UCSD-AML1 (cell line): ENCODE measurements around the gene FAP.

Experiments used
- DNase-seq: peaks from one replicate; lab custom pipeline; 2025; ENCODE audit not compliant: unreplicated experiment; lab: John Stamatoyannopoulos, UW

FAP gene

GRCh38 chr2:162242586-162243280 lies 512 bp downstream of the FAP start:
- DNase-seq, result no peak

GRCh38 chr2:162241571-162241970 lies 1.7 kb downstream of the FAP start:
- no peak for DNase-seq

DNA sequence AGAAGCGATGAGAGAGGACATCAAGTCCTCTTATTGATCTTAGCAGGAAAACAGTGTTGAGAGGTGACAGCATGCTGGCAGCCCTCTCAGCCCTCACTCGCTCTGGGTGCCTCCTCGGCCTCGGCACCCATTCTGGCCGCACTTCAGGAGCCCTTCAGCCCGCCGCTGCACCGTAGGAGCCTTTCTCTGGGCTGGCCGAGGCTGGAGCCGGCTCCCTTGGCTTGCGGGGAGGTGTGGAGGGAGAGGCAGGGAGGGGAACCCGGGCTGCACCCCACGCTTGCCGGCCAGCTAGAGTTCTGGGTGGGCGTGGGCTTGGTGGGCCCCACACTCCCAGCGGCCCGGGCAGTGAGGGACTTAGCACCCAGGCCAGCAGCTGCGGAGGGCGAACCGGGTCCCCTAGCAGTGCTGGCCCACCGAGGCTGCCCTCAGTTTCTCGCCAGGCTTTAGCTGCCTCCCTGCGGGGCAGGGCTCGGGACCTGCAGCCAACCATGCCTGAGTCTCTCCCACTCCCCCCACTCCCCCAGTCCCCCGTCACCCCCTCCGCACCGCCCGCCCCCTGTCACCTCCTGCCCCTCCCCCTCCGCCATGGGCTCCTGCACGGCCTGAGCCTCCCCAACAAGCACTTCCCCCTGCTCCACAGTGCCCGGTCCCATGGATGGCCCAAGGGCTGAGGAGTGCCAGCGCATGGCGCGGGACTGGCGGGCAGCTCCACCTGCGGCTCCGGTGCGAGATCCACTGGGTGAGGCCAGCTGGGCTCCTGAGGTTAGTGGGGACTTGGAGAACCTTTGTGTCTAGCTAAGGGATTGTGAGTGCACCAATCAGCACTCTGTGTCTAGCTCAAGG lies 8.4 kb downstream of the FAP start:
- no peak for DNase-seq

- no peak for DNase-seq
These were observed 10.0 kb downstream of the FAP start for GRCh38 chr2:162233197-162233596.

GRCh38 chr2:162232671-162233070 lies 10.6 kb downstream of the FAP start:
- DNase-seq, result no peak

GRCh38 chr2:162232027-162232426 lies 11.2 kb downstream of the FAP start:
- DNase-seq, result no peak

DNA sequence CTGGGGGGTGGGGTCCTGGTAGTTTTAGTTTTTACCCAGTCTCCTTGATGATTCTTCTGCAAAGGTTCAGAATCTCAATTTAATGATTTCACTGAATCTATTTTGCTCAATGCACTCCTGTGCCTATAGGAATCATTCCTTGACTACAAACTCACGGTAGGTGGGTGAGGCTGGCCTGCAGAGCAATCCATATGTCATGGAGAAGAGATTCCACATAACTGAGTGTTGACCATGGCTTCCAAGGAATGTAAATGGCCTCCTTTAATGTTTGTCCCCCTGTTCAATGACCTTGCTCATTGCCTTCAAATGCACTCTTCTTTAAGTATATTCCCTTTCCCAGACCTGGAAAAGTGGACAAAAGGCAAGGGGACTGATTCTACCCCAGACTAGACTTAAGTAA lies 12.5 kb downstream of the FAP start:
- DNase-seq, result no peak

- DNase-seq, result no peak
These were observed 16.4 kb downstream of the FAP start for GRCh38 chr2:162226836-162227235.

GRCh38 chr2:162221064-162221463 lies 22.2 kb downstream of the FAP start:
- DNase-seq, result peak; percentile 67

DNA sequence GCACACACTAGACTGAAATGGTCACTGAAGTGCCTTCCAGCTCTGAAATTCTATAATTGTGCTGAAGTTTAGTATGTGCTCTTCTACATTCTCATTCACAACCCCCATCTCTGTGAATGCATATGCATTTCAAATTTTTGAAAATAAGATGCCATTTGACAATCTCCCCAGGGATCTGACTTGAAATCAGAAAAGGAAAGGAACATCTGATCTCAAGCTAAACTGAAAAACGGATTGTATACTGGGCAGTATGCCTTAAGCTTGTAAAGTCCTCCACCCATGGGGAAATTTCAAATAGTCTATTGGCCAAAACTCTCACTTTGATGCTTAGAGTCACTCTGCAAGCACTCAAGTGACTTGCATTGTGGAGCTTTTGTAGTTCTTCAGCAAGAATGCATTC lies 22.9 kb downstream of the FAP start:
- DNase-seq, result no peak

DNA sequence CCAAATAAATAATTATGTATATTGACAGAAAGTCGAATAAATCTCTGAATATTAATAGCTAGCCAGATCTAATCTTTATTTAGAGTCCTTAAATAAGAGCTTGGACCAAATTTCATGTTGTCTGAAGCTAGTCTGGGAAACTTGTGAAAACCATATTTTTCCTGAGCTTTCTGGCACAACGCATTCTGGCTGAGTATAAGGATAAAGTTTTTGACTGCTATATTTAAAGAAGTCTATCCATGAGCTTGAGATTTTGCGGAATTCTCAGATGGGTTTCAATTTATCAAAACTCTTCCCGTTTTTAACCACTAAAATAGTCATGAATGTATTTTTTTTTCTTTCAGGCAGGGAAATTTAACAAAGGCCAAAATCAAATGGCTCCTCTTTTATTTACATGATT lies 23.8 kb downstream of the FAP start:
- no peak for DNase-seq

DNA sequence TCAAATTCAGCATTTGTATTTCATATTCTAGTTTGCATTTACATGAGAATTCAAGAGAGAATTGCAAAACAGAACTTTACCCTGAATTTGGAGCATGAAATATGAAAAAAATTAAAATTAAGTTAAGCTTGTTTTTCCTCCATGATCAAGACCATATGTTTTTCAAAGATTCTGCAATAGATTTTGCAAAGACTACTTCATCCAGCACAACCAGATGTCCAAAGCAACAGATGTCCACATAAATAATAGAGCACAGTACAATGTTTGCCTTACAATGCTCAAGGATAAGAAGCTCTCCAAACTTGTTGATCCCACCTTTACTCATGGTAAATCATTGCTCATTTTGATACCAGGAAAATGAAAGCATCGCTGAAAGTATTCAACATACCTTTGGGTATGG lies 25.6 kb downstream of the FAP start:
- no peak for DNase-seq

GRCh38 chr2:162215162-162215561 lies 28.1 kb downstream of the FAP start:
- no peak for DNase-seq

DNA sequence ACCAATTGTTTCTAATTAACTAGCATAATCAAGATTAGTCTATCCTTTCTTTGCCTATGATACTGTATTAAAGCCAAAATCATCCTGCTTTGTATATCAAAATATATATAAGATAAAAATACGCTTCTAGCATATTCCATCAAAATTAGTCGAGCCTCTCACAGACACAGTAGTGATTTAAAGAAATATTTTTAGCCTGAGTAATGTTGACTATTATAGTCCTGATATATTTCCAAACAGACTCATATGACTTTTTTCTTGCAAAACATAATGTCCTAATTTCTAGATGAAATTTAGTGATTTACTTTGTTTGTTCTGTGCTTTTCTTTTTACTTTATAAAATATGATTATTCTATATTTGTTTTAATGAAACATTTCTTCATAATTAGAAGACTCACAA lies 30.9 kb downstream of the FAP start:
- DNase-seq, result no peak

- DNase-seq, result no peak
These were observed 31.5 kb downstream of the FAP start for GRCh38 chr2:162211732-162212131.

DNA sequence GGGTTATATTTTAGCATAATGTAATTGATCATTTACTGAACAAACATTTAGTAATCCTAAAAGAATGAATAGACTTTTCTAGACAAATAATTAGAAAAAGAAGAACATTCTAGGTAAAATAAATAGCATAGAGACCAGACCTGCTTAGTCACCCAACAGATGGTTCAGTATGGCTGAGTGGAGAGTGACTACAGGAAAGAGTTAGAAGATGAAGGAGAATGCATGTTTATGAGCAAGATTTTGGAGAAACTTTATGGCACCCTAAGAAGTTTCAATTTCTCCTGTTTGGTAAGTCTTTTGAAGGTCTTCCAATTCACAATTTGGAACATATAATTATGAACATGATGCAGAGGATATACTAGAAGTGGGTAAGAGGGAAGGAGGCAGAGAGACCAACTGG lies 32.9 kb downstream of the FAP start:
- no peak for DNase-seq

DNA sequence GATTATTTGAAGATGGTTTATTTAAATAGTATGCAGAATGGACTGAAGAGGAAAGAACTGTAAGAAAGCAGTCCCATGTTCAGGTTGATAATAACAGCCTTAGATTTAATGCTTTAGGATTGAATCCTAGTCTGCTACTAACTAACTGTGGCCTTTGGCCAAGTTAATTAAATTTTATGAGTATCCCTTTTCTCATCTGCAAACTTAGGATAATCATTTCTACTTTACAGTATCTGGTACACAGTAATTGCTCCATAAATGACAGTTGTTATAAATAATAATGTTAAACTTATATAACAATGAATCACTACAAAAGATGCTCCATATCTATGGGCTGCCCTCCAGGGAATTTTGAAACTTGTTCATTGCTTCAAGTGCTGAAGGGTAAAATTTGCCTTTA lies 41.0 kb downstream of the FAP start:
- no peak for DNase-seq

DNA sequence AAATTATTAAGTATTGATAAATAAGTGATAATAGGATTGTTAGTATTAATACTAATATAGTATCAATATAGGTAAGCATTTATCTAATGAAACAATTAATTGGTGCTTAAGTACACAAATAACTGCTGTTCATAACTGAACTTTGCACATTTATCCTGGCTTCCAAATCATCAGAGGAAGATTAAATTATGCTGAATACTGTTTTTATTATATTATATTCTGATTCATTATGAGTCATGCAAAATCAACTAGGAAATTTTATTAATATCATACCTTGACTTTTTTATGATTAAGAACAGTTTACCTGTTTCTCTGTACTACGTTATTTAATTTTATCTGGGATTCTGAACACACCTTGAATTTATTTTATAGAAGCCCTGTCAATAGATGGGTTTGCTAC lies 42.6 kb downstream of the FAP start:
- DNase-seq, result no peak

DNA sequence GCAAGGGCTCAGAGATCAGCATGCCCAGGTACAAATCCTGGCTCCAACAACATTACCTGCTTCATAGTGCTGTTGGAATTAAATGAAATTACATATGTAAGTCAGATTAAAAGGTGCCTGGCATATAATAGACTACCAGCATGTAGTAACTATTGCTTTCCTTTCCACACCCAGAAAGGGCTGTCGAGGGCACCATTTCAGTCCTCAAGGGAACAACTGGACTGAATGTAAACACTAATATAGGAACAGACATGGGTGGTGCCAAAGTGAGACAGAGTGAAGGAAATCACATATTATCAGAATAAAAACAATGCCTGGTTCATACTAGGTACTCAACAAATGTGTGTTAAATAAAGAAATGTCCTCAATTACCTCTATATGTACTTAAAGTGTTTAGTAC lies 43.3 kb downstream of the FAP start:
- DNase-seq, result no peak

- DNase-seq, result no peak
These were observed 45.0 kb downstream of the FAP start for GRCh38 chr2:162198239-162198638.

- no peak for DNase-seq
These were observed 46.0 kb downstream of the FAP start for GRCh38 chr2:162197069-162197825.

DNA sequence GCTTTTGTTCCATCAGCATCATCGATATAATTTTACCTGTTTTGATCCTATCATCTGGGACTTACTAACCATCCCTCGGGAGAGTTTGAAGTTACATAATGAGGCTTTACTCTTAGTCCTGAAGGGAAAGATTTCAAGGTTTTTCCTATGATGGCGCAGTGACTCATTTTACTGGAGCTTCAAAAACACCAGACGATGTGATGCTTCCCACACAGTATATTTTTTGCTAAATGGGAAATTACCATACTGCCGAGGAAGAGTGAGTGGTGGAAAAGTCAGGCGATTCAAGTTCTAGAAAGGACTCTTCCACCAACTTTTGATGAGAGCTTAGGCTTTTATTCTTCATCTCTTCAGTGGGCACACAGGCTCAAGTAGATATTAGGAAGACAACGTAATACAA lies 46.6 kb downstream of the FAP start:
- no peak for DNase-seq
